AG08395 (cell line): ENCODE data around the gene FAM114A1.
"Not testable (repeated sequence)": the region's sequence is repeated elsewhere in the genome, so short reads cannot be mapped to it uniquely, and the experiment has no call there.

ENCODE experiments used
- DNase-seq: peaks from one replicate; pipeline ENCODE4 v3.0.0; 2012; ENCODE audit warnings: mixed read lengths, low spot score

The FAM114A1 gene

DNA sequence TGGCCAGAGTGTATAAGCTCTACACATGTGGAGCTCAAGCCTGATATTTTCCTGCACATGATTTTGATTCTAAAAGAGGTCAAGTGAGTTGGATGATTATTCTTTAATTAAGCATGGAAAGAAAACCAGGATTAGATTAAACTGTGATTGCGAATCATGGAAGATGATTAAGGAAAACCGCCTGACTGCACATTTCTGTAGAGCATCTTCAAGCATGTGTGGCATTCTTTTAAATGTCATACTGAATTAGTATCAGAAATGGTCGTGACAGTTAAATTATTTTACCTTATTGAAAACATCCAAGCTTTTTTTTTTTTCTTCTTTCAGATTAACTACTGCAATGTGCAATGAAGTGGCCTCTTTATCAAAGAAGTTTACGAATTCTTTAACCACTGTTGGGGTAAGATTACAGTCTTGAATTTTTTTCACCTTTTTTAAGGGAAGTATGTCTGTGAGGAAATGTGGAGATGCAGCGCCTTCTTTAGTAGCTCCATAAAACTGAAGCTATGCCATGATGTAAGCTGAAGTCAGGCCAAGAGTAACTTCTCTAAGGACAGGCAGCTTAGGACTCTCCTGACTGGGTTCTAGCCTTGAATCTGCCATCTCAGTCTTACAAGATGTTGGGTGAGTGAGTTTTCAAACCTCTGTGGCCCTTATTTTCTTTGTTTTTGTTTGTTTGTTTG is 67.9 kb downstream of the FAM114A1 start:
- DNase-seq: no peak

DNA sequence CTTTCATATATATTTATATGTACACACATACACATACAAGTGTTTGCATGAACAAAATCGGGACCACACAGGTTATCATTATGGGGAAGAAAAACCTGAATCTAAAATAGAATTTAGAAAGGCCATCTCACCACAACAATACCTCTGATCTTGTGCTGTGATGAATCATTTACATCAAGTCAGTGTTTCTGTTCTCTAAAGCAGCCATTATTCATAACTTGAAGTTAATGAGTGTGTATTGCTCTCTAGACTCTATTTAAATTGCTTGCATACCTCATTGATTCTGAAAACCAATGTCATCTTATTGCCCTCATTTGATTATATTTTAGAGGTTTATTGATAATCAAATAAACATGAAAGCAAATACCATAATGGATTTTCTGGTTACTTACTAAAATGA is 71.6 kb downstream of the FAM114A1 start:
- no peak for DNase-seq

DNA sequence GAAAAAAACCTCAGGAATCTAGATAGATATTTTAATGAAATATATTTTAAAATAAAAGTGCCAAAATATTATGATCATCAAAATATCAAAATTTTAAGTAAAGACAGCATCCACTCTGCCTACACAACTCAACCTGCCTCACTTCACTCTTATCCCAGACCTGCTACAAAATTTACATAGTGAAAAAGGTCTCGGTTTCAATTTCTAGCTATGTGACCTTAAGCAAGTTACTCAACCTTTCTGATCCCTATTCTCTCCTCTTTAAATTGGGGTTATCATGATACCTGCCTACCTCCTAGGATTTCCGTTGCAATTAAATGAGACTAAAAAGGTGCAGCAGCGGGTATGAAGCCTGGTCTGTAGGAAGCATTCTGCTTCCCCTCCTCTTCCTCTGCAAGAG is 72.9 kb downstream of the FAM114A1 start:
- DNase-seq: no peak

DNA sequence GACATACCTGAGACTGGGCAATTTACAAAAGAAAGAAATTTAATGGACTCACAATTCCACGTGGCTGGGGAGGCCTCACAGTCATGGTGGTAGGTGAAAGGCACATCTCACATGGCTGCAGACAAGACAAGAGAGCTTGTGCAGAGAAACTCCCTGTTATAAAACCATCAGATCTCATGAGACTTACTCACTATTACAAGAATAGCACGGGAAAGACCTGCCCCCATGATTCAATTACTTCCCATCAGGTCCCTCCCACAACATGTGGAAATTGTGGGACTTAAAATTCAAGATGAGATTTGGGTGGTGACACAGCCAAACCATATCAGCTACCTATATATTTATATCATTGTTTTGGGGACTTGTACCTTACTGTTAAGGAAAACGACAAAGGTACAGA is 74.3 kb downstream of the FAM114A1 start:
- not testable (repeated sequence) for DNase-seq

DNA sequence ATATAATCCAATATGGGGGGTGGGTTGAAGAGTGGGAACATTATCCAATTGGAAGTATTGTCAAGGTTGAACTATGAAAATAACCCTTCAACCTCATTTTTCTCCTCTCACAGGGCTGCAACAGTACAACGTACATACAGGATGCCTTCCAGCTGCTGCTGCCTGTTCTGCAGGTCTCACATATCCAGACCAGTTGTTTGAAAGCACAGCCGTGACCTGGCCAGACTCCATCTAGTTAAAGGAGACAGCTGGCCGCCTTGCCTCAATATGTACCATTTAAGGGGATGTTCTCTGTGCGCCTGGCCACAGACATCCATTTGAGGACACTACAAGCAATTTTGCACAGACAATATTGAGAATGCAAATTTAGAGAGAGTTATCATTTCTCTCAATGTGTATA is 75.7 kb downstream of the FAM114A1 start:
- DNase-seq: no peak

DNA sequence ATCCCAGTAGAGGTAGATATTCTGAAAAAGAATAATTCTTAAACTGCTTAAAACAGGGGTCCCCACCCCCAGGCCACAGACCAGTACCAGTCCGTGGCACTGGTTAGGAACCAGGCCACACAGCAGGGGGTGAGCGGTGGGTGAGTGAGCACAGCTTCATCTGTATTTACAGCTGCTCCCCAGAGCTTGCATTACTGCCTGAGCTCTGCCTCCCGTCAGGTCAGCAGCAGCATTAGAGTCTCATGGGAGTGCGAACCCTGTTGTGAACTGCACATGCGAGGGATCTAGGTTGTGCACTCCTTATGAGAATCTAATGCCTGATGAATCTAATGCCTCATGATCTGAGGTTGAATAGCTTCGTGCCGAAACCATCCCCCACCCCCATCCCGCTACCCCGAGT is 76.8 kb downstream of the FAM114A1 start:
- no peak for DNase-seq

DNA sequence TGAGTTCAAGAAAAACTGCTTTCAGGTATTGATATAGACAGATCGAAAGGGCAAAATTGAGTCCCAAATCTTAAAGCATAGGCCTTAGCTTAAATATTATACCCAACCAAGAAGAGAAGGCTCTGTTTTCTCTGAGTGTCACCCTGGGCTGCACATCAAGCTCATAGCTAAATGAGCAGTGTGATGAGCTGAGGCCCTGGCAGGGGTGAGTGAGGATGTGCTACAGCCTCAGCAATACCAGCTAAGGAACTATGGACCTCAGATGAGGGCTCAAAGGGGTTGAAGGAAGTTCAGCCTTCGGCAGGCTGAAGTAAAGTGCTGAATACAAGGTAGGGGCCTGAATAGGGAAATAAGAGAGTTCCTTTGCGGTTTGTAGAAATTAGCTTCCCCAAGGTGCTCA is 79.3 kb downstream of the FAM114A1 start:
- DNase-seq: no peak

DNA sequence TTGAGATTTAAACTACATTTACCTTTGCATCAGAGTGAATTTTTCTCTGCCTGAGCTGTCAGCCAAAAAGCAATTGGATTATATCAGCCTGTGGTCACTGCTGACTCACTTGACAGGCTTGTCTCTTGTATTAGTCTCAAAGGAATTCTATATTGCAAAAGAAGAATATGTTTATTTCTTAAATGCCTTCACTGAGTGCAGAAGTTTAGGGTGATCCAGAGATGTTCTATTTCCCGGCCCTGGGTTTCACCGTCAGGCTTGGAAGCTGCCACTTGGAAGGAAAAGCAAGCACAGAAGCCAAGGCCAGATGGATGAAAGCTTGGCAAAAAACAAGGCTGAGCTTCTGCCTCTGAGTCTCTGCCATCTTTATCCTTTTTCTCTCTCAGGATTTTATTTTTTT is 80.9 kb downstream of the FAM114A1 start:
- DNase-seq: peak; percentile 80

DNA sequence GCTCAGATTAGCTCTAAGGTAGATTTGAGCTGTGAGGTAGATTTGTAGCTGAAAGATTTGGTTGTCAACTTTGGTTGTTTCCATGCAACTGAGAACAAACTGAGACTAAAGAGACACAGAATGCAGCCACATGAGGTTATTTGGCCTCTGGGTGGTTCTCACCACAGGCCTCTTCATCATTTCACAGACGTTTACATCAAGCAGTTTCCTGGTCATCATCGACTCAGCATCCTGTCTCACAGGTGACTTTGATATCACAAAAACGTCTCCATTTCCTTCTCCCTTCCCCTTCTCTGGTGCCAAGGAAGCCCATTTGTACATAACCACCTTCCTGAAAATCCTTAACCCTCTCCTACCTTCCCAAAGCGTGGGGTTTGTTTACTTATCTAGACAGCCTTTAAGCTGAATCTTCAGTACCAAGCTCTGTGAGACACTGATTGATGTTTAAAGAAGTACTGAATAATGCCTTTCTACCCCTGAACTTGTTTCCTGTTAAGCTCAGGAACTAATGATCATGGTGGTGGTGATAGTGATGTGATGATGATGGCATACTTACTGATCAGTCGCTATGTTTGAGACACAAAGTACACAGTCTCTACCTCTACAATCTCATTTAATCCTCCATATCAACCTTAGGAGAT is 81.9 kb downstream of the FAM114A1 start:
- DNase-seq: peak; percentile 9

DNA sequence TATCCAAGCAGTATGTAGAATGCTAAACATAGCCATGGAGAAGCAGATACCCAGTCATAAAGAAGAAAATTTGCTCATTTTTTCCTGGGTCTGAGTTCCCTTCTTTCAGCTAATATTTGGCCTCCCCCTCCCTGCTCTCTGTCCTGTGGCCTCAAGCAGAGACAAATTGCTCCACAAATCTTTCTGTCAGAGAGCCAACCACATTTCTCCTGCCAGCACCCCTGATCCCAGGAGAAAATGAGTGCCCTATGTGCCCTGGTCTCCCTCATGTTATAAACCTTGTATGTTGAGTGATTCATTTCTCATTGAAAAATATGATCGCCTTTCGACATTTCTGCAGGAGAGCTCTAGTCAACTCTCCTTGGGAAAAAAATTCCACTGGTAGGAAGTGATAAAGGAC is 82.6 kb downstream of the FAM114A1 start:
- DNase-seq: no peak

DNA sequence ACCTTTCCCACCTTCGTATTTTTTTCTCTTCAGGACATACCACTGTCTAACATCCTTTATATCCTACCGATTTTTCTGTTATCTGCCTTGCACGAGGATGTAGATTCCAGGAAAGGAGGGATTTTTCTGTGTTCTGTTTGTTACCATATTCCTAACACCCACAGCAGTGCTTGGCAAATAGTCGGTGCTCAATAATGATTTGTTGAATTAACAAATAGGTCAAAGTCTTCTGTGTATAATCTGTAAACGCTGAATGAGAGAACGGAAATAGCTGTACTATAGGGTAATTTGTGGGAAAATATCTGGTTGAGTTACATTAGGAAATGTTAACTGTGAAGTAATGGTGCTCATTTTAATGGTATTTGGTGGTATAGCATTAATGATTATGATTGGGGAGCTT is 83.1 kb downstream of the FAM114A1 start:
- DNase-seq: no peak

DNA sequence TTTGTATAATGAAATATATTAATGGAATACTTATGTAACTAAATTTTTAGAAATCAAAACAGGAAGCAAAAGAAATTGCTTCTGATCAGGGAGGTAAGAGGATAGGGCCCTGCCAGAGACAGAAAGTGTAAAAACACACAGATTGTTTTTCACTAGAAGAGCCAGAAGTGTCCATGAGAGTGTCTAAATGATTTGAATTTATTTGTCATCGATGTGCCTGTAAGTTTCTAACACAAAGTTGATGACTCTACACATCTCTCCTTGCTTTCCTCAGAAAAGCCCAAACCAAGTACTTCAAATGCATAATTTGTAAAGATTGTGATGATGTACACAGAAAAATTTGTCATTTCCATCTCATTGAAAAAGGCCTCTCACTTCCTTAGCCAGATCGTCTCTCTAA is 84.0 kb downstream of the FAM114A1 start:
- DNase-seq: no peak

DNA sequence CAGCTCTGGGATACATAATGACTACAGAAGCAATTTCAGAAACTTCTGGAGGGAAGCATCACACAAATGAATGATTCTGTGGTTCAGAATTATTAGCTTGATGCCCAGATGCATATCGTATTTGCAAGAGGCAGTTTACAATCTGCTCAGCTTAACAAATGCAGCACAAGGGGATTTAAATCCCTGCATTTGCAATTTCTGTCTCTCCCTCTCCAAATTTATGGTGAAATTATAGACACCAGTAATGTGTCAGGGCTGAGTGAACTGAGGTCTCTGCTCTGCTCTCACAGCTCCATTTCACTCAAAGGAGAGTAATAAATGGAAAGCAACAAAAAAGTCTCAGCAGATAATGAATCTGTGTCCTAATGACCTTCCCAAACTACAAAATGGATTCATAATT is 84.4 kb downstream of the FAM114A1 start:
- no peak for DNase-seq

DNA sequence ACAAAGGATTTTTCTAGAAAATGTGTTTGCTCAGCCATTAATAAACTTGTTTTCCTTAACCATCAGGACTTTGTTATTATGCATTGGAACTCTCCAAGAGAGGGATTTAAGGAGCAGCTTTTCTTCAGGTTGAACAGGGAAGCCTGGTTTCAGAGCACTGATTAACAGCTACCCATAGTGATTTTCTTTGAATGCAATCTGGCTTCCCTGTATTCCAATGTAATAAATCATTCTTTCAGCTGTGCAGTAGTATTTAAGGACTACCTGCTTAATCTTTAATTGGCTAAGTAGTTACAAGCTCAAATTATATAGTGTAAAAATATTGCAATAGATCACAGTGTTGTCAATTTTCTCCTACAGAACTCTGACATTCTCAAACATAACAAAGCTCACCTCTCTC is 87.1 kb downstream of the FAM114A1 start:
- no peak for DNase-seq

DNA sequence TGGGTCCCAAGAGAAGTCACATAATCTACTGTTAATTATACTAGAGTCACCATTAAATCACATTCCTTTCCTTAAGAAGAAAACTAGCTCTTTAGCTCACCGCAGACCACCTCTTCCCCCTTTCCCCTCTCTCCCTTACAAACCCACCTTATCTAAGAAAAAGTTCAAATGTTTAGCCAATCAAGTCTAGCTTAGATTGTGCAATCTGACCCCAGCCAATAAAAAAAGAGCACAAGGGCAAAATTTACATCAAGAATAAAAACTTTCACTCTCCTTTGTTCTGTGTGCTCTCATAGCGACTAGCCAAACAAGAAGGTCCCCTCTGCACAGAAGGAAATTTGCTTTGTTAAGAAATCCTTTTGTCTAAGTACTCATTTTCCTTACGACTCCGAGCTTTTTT is 88.4 kb downstream of the FAM114A1 start:
- no peak for DNase-seq

DNA sequence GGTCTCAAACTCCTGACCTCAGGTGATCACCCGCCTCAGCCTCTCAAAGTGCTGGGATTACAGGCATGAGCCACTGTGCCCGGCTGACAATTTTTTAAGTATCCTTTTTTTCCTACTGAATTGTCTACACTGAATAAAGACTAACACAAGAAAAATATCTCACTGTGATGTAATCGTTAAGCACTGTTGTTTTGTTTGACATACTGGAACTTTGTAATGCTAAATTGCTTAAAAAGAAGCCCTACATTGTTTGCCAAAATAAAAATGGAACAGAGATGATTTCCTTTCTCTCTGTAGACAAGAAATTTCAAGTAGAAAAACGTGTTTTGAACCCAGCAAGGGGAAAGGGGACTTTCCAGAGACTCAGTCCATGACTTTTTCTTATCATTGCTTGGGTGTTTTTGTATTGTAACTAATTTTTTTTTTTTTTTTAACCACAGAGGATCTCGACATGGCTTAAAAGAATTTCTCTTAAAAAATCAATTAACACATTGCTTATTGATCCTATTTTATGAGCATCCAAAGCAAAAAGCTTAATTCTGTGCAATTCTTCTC is 89.7 kb downstream of the FAM114A1 start:
- no peak for DNase-seq

DNA sequence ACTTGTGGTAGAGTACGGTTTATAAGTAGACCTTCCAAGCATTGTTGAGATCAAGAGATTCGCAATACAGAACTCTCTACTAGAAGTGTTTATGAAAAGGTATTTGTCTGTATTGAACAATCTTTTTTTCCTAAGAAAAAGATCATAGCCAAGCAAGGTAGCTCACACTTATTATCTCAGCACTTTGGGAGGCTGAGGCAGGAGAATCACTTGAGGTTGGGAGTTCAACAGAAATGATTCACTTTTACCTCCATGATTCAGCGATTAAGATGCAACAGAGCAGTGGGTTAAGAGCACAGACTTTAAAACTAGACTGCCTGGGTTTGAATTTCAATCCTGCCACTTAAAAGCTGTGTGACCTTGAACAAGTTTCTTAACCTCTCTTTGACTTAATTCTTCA is 90.3 kb downstream of the FAM114A1 start:
- no peak for DNase-seq

DNA sequence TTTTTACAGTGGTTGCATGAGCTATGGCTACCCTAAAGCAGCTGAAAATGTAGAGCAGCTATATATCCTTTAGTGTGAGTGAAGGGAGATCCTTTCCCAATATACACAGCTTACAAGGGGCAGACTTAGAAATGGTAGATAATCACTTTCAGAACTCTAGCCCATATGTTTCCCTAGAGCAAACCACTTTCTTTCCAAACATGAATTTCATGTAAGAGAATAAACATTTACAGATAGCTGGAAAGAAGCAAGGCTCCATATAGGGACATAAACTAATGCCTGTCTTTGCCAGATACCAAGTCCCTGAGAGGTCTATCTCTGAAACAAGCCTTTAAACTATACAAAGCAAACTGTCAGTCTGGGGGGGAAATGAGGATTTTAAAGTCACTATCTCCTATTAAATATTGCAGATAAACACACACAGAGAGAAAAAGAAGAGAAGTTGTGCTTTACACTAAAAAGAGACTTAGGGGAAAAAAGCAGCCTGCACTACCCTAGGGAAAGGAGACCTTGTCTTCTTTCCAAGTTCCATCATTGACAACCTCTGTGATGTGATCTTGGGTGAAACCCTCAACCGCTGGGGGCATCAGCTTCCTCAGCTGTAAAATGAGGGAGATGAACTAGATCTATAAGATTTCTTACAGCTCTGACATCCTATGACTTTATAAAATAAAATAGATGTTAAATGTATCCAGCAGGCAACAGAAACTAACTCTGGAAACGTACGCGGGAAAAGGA is 91.0 kb downstream of the FAM114A1 start:
- no peak for DNase-seq

DNA sequence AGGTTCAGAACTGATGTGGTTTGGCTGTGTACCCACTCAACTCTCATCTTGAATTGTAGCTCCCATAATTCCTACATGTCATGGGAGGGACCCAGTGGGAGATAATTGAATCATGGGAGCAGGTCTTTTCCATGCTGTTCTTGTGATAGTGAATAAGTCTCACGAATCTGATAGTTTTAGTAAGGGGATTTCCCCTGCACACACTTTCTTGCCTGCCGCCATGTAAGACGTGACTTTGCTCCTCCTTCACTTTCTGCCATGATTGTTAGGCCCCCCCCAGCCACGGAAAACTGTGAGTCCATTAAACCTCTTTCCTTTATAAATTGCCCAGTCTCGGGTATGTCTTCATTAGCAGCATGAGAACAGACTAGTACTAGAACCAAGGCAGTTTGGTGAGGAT is 91.6 kb downstream of the FAM114A1 start:
- DNase-seq: not testable (repeated sequence)

DNA sequence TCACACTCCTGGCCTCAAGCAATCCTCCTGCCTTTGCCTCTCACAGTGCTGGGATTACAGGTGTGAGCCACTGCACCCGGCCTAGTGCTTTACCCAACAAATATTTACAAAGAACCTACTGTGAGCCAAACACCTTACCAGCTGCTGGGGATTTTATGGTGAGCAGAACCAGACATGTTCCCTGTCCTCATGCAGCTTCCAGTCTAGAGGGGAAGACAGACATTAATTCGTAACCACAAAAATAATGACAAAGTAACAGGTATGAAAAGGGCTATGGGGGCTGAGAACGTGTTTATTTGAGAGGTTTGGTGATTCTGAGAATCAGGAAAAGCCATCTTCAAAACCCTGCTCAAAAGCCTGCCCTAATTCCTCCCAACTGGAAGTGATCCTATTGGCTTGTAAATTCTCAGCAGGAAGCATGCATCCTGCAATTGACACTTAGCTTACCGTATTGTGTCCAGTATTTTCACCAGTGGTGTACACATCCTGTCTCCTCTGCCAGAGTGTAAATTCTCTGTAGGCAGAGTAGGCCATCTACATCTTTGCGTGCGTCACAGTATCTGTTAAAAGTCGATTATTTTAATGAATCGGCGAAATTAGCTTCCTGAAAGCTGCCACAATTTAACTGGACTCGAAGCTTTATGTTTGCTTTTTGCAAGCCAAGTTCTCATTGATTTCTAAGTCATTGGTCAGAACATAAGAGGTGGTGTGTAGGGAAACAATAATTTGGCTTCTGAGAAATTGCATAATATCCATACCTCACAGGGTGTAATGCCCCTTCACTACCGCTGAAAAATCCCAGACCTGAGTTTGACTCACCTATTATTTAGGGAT is 97.6 kb downstream of the FAM114A1 start:
- DNase-seq: no peak

DNA sequence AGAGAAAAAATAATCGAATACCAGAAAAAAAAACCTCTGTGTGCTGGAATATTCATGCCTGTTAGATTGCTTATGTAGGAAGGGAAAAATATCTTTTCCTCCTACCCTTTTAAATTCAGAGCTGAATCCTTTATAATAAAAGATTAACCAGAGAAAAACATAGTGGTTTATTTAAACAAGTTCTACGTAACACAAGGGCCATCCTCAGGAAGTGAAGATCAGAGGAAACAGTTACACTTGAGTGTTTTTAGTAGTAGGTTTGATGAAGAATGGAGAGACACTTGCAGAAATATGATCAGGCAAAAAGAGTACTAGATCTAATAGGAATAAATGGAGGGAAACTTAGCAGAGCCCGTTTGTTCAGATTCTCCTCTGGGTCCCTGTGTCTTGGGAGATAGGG is 98.3 kb downstream of the FAM114A1 start:
- no peak for DNase-seq
